Measurements from ENCODE around the gene PROSER2. TPM values are rescaled to one million over a fixed set of nuclear protein-coding genes. Genes with fewer than 3 reads are reported as not detected.

Gene PROSER2
- total and polyA plus RNA-seq, 2 of the 13 experiments (the other 11 are each of a cell fraction or from before 2014, with no cell fraction given) = 6.9 to 7.7 TPM

DNA sequence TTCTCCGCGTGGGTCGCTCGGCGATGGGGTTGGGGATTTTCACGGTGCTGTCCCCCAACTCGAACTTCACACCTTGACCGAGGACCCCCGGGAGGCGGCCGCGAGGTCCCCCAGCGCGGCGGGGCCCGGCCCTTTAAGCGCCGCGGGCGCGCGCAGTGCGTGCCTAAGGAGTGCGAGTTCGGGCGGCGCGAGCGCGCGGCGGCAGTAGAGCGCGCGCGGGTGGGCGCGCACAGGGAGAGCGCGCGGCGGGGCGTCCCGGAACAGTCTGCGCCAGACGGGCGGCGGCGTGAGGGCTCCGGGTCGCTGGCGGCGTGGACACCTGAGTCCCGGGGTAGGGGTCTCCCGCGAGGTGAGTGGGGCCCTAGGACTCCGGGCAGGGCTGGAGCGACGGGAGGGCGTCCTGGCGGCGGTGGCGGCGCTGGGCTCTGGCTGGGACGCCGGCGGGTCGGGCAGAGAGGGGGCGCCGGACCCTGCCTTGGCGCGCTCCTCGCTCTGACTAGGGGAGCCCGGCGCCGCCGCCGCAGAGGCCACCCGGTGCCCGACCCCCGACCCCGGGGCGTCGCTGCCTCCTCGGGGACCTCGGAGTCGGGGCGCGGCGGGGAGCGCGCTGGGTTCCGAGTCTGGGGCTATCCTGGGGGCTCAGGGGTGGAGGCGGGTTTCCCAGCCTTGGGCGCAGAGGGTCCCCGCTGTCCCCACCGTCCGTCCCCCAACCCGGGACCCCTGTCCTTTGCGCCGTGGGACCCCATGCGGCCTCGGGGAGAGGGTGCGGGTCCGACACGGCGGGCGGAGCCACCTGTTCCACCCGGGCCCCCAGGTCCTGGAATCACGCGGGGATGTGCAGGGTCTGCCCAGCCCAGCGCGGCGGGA lies at the start of gene PROSER2 (continued):
- TF ChIP-seq ZNF543 (CRISPR knock-in tag; IDR thresholded peaks at IDR 0.05) (peak; percentile 53; the same call in 1 of the 2 replicates), ZNF530 (CRISPR knock-in tag; IDR thresholded peaks at IDR 0.05; ENCODE audit: low read depth) (no peak), ZNF773 (CRISPR knock-in tag; IDR thresholded peaks at IDR 0.05; ENCODE audit: borderline replicate concordance) (no peak; the same call in 1 of the 2 replicates), SRY (CRISPR knock-in tag; IDR thresholded peaks at IDR 0.05) (no peak), GATAD1 (CRISPR knock-in tag; IDR thresholded peaks at IDR 0.05) (no peak), ZNF816 (CRISPR knock-in tag; IDR thresholded peaks at IDR 0.05; ENCODE audit: borderline replicate concordance) (no peak), ZFP90 (CRISPR knock-in tag; IDR thresholded peaks at IDR 0.05; ENCODE audit: borderline replicate concordance) (no peak), ZSCAN9 (CRISPR knock-in tag; IDR thresholded peaks at IDR 0.05; ENCODE audit: borderline replicate concordance) (no peak), KLF6 (CRISPR knock-in tag; IDR thresholded peaks at IDR 0.05) (0 out of 2 replicates have a peak, but pooled peaks have one; percentile 61), ZBTB20 (CRISPR knock-in tag; IDR thresholded peaks at IDR 0.05; ENCODE audit: borderline replicate concordance, low read depth) (no peak), ZSCAN12 (CRISPR knock-in tag; IDR thresholded peaks at IDR 0.05) (no peak), TOPORS (CRISPR knock-in tag; IDR thresholded peaks at IDR 0.05) (0 out of 2 replicates have a peak, but pooled peaks have one; percentile 26), CEBPB (IDR thresholded peaks at IDR 0.05; ENCODE audit: borderline replicate concordance, low read depth, low read length) (no peak), SAFB2 (CRISPR knock-in tag; IDR thresholded peaks at IDR 0.05; ENCODE audit: borderline replicate concordance, low read depth) (0 out of 2 replicates have a peak, but pooled peaks have one; percentile 42), AGO2 (optimal IDR thresholded peaks at IDR 0.05; ENCODE audit: low read depth, low read length) (peak; percentile 37)
- TF ChIP-seq, protein P1, sequence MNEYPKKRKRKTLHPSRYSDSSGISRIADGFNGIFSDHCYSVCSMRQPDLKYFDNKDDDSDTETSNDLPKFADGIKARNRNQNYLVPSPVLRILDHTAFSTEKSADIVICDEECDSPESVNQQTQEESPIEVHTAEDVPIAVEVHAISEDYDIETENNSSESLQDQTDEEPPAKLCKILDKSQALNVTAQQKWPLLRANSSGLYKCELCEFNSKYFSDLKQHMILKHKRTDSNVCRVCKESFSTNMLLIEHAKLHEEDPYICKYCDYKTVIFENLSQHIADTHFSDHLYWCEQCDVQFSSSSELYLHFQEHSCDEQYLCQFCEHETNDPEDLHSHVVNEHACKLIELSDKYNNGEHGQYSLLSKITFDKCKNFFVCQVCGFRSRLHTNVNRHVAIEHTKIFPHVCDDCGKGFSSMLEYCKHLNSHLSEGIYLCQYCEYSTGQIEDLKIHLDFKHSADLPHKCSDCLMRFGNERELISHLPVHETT (CRISPR knock-in tag; conservative IDR thresholded peaks at IDR 0.05) = no peak
- TF ChIP-seq, protein P2, sequence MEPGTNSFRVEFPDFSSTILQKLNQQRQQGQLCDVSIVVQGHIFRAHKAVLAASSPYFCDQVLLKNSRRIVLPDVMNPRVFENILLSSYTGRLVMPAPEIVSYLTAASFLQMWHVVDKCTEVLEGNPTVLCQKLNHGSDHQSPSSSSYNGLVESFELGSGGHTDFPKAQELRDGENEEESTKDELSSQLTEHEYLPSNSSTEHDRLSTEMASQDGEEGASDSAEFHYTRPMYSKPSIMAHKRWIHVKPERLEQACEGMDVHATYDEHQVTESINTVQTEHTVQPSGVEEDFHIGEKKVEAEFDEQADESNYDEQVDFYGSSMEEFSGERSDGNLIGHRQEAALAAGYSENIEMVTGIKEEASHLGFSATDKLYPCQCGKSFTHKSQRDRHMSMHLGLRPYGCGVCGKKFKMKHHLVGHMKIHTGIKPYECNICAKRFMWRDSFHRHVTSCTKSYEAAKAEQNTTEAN (CRISPR knock-in tag; conservative IDR thresholded peaks at IDR 0.05) = no peak
- TF ChIP-seq, protein P3, sequence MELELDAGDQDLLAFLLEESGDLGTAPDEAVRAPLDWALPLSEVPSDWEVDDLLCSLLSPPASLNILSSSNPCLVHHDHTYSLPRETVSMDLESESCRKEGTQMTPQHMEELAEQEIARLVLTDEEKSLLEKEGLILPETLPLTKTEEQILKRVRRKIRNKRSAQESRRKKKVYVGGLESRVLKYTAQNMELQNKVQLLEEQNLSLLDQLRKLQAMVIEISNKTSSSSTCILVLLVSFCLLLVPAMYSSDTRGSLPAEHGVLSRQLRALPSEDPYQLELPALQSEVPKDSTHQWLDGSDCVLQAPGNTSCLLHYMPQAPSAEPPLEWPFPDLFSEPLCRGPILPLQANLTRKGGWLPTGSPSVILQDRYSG (CRISPR knock-in tag; IDR thresholded peaks at IDR 0.05) = no peak
- TF ChIP-seq, protein P4, sequence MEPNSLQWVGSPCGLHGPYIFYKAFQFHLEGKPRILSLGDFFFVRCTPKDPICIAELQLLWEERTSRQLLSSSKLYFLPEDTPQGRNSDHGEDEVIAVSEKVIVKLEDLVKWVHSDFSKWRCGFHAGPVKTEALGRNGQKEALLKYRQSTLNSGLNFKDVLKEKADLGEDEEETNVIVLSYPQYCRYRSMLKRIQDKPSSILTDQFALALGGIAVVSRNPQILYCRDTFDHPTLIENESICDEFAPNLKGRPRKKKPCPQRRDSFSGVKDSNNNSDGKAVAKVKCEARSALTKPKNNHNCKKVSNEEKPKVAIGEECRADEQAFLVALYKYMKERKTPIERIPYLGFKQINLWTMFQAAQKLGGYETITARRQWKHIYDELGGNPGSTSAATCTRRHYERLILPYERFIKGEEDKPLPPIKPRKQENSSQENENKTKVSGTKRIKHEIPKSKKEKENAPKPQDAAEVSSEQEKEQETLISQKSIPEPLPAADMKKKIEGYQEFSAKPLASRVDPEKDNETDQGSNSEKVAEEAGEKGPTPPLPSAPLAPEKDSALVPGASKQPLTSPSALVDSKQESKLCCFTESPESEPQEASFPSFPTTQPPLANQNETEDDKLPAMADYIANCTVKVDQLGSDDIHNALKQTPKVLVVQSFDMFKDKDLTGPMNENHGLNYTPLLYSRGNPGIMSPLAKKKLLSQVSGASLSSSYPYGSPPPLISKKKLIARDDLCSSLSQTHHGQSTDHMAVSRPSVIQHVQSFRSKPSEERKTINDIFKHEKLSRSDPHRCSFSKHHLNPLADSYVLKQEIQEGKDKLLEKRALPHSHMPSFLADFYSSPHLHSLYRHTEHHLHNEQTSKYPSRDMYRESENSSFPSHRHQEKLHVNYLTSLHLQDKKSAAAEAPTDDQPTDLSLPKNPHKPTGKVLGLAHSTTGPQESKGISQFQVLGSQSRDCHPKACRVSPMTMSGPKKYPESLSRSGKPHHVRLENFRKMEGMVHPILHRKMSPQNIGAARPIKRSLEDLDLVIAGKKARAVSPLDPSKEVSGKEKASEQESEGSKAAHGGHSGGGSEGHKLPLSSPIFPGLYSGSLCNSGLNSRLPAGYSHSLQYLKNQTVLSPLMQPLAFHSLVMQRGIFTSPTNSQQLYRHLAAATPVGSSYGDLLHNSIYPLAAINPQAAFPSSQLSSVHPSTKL (CRISPR knock-in tag; IDR thresholded peaks at IDR 0.05) = peak; percentile 25; the same call in 1 of the 2 replicates
- TF ChIP-seq, protein P5, sequence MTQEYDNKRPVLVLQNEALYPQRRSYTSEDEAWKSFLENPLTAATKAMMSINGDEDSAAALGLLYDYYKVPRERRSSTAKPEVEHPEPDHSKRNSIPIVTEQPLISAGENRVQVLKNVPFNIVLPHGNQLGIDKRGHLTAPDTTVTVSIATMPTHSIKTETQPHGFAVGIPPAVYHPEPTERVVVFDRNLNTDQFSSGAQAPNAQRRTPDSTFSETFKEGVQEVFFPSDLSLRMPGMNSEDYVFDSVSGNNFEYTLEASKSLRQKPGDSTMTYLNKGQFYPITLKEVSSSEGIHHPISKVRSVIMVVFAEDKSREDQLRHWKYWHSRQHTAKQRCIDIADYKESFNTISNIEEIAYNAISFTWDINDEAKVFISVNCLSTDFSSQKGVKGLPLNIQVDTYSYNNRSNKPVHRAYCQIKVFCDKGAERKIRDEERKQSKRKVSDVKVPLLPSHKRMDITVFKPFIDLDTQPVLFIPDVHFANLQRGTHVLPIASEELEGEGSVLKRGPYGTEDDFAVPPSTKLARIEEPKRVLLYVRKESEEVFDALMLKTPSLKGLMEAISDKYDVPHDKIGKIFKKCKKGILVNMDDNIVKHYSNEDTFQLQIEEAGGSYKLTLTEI (CRISPR knock-in tag; conservative IDR thresholded peaks at IDR 0.05) = no peak

Data from HepG2 (cell line).